Hepatocyte (in vitro differentiated cells): ENCODE results near the gene RPS6KA1.

Experiments used
- CTCF ChIP-seq: fragments of 200-600 bp; sonication (generic); IDR thresholded peaks from 2 replicates; pipeline ENCODE4 v1.5.1; 2016; ENCODE audit warnings: antibody characterized with exemption, mild to moderate bottlenecking; ENCODE audit not compliant: poor library complexity
- EZH2 ChIP-seq: fragments of 200-600 bp; sonication (generic); IDR thresholded peaks from 2 replicates; pipeline ENCODE4 v1.6.1; 2016; ENCODE audit warnings: antibody characterized with exemption, mild to moderate bottlenecking, borderline replicate concordance

- TF ChIP-seq CTCF: no peak
- no peak for TF ChIP-seq EZH2
Measured at GRCh38 chr1:26608895-26609294, 79.3 kb downstream of the RPS6KA1 start.
